ENCODE results near the gene TBC1D9.

DNA sequence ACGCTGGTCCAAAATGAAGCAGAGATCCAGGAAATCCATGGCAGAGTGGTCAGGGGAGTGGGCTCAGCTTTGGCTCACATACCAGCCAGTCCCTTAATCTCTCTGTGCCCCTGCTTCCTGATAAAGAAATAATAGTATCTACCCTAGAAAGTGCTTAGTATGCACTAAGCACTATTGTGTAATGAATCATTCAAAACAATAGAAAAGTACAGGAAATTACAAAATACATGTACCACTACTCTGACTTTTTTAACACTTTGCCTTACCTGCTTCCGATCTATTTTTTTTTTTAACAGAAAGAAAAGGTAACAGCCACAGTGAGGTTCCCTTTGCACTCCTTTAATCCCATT, 49.9 kb downstream of the TBC1D9 start:
- TF ChIP-seq, protein P1, sequence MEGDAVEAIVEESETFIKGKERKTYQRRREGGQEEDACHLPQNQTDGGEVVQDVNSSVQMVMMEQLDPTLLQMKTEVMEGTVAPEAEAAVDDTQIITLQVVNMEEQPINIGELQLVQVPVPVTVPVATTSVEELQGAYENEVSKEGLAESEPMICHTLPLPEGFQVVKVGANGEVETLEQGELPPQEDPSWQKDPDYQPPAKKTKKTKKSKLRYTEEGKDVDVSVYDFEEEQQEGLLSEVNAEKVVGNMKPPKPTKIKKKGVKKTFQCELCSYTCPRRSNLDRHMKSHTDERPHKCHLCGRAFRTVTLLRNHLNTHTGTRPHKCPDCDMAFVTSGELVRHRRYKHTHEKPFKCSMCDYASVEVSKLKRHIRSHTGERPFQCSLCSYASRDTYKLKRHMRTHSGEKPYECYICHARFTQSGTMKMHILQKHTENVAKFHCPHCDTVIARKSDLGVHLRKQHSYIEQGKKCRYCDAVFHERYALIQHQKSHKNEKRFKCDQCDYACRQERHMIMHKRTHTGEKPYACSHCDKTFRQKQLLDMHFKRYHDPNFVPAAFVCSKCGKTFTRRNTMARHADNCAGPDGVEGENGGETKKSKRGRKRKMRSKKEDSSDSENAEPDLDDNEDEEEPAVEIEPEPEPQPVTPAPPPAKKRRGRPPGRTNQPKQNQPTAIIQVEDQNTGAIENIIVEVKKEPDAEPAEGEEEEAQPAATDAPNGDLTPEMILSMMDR (IDR thresholded peaks at IDR 0.05 in 2 of 3, conservative IDR thresholded peaks at IDR 0.05 in 1 of 3; ENCODE audit: borderline replicate concordance in 1 of 3, insufficient read depth in 1 of 3, low read depth in 2 of 3, low read length in 2 of 3), result no peak
- no peak for TF ChIP-seq RAD21 (IDR thresholded peaks at IDR 0.05; ENCODE audit: low read depth)
- TF ChIP-seq POLR2A (IDR thresholded peaks at IDR 0.05; ENCODE audit: borderline replicate concordance, extremely low read depth, insufficient read depth, insufficient read length), result no peak
- no peak for TF ChIP-seq CEBPB (IDR thresholded peaks at IDR 0.05; ENCODE audit: low read depth)
- no peak for TF ChIP-seq JUND (IDR thresholded peaks at IDR 0.05)
- no peak for TF ChIP-seq POLR2AphosphoS5 (IDR thresholded peaks at IDR 0.05; ENCODE audit: low read depth, low read length)
- no peak for TF ChIP-seq ELF1 (IDR thresholded peaks at IDR 0.05; ENCODE audit: borderline replicate concordance, low read depth)
- no peak for TF ChIP-seq YY1 (IDR thresholded peaks at IDR 0.05; ENCODE audit: extremely low read depth, insufficient replicate concordance, low read depth, low read length)
- TF ChIP-seq EZH2 (IDR thresholded peaks at IDR 0.05), result no peak
- TF ChIP-seq, protein P2, sequence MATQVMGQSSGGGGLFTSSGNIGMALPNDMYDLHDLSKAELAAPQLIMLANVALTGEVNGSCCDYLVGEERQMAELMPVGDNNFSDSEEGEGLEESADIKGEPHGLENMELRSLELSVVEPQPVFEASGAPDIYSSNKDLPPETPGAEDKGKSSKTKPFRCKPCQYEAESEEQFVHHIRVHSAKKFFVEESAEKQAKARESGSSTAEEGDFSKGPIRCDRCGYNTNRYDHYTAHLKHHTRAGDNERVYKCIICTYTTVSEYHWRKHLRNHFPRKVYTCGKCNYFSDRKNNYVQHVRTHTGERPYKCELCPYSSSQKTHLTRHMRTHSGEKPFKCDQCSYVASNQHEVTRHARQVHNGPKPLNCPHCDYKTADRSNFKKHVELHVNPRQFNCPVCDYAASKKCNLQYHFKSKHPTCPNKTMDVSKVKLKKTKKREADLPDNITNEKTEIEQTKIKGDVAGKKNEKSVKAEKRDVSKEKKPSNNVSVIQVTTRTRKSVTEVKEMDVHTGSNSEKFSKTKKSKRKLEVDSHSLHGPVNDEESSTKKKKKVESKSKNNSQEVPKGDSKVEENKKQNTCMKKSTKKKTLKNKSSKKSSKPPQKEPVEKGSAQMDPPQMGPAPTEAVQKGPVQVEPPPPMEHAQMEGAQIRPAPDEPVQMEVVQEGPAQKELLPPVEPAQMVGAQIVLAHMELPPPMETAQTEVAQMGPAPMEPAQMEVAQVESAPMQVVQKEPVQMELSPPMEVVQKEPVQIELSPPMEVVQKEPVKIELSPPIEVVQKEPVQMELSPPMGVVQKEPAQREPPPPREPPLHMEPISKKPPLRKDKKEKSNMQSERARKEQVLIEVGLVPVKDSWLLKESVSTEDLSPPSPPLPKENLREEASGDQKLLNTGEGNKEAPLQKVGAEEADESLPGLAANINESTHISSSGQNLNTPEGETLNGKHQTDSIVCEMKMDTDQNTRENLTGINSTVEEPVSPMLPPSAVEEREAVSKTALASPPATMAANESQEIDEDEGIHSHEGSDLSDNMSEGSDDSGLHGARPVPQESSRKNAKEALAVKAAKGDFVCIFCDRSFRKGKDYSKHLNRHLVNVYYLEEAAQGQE (IDR thresholded peaks at IDR 0.05; ENCODE audit: low read depth), result no peak
- no peak for TF ChIP-seq TCF7L2 (IDR thresholded peaks at IDR 0.05; ENCODE audit: borderline replicate concordance, extremely low read depth, insufficient read depth, insufficient read length)
- TF ChIP-seq EGR1 (IDR thresholded peaks at IDR 0.05; ENCODE audit: low read depth), result no peak
- TF ChIP-seq, protein P3, sequence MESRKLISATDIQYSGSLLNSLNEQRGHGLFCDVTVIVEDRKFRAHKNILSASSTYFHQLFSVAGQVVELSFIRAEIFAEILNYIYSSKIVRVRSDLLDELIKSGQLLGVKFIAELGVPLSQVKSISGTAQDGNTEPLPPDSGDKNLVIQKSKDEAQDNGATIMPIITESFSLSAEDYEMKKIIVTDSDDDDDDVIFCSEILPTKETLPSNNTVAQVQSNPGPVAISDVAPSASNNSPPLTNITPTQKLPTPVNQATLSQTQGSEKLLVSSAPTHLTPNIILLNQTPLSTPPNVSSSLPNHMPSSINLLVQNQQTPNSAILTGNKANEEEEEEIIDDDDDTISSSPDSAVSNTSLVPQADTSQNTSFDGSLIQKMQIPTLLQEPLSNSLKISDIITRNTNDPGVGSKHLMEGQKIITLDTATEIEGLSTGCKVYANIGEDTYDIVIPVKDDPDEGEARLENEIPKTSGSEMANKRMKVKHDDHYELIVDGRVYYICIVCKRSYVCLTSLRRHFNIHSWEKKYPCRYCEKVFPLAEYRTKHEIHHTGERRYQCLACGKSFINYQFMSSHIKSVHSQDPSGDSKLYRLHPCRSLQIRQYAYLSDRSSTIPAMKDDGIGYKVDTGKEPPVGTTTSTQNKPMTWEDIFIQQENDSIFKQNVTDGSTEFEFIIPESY (IDR thresholded peaks at IDR 0.05; ENCODE audit: extremely low read depth, insufficient replicate concordance, low read length), result no peak
